Heart left ventricle (tissue), 13 donors: ENCODE data around the gene ALMS1.

Experiments
- POLR2A ChIP-seq, 2 donors: fragments of 450-650 bp; IDR thresholded peaks; one replicate each; pipeline ENCODE4 v1.6.1; 2017; ENCODE audit warnings: antibody characterized with exemption in 2 of 2, mild to moderate bottlenecking in 2 of 2, moderate library complexity in 2 of 2
- TF ChIP-seq, protein P1 (sequence below), 12 donors: fragments of 200-600 bp; sonication (generic) in 4 of 12; IDR thresholded peaks; one replicate each; pipeline versions ENCODE4 v1.5.0 to v1.8.0; 2018 to 2022; ENCODE audit warnings: antibody characterized with exemption in 12 of 12, mild to moderate bottlenecking in 5 of 12
- donor health status: ischemic (EF 13 %, LVEDD 7.1; RV severe dilation, severe dysfunction).
- donor health status: DM: no; HTN: yes; CAD: no.
- donor health status: DM: no; HTN: no; CAD: no.
- donor health status: ischemic (EF 25% LVEDD 6.9; RV normal size, moderate dysfunction).
- donor health status: ischemic (EF 25% LVEDD 5.7; RV mildly dilated, moderate dysfunction).
- donor health status: ischemic (EF 35%, LVEDD 5.7; RV mildly dilated, moderate dysfunction).
- donor health status: nonischemic (EF 11% LVEDD 7.7; RV severe dilation, severe dysfunction).
- donor health status: DM: yes; HTN: yes; CAD: no.
- donor health status: PGD.
- donor health status: ischemic (EF 29% LVEDD 5.4; RV normal size, mild dysfunction).
- donor health status: nonischemic (EF 23%, LVEDD 6.1; RV moderate dilation, normal function).

GRCh38 chr2:73385123-73385503 lies 523 bp upstream of the ALMS1 start:
- TF ChIP-seq, protein P1, sequence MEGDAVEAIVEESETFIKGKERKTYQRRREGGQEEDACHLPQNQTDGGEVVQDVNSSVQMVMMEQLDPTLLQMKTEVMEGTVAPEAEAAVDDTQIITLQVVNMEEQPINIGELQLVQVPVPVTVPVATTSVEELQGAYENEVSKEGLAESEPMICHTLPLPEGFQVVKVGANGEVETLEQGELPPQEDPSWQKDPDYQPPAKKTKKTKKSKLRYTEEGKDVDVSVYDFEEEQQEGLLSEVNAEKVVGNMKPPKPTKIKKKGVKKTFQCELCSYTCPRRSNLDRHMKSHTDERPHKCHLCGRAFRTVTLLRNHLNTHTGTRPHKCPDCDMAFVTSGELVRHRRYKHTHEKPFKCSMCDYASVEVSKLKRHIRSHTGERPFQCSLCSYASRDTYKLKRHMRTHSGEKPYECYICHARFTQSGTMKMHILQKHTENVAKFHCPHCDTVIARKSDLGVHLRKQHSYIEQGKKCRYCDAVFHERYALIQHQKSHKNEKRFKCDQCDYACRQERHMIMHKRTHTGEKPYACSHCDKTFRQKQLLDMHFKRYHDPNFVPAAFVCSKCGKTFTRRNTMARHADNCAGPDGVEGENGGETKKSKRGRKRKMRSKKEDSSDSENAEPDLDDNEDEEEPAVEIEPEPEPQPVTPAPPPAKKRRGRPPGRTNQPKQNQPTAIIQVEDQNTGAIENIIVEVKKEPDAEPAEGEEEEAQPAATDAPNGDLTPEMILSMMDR (IDR thresholded peaks at IDR 0.05): no peak
- TF ChIP-seq POLR2A (IDR thresholded peaks at IDR 0.05): no peak
